GM21825 (cell line): Measurements from ENCODE around the gene JARID2.
A peak's percentile ranks its signal among the peaks of the same experiment; 100 is the strongest.

Experiments used
- ATAC-seq: cut with Tn5 transposase; IDR thresholded peaks from one replicate; pipeline ENCODE4 v1.9.1; 2021; ENCODE audit warnings: mild to moderate bottlenecking, moderate library complexity; ENCODE audit not compliant: unreplicated experiment

JARID2 gene

GRCh38 chr6:15452182-15452941, 206.5 kb downstream of the JARID2 start:
- no peak for ATAC-seq

GRCh38 chr6:15453186-15453585, 207.3 kb downstream of the JARID2 start:
- ATAC-seq: no peak

GRCh38 chr6:15453622-15454021, 207.8 kb downstream of the JARID2 start:
- no peak for ATAC-seq

GRCh38 chr6:15456422-15456821, 210.6 kb downstream of the JARID2 start:
- no peak for ATAC-seq

- no peak for ATAC-seq
Measured at GRCh38 chr6:15457121-15457650, 211.3 kb downstream of the JARID2 start.

- peak; percentile 60 for ATAC-seq
Measured at GRCh38 chr6:15458021-15458459, 212.2 kb downstream of the JARID2 start.

GRCh38 chr6:15460110-15460727, 214.3 kb downstream of the JARID2 start:
- no peak for ATAC-seq

- ATAC-seq: no peak
Measured at GRCh38 chr6:15461127-15461944, 215.5 kb downstream of the JARID2 start.

GRCh38 chr6:15462256-15462655, 216.4 kb downstream of the JARID2 start:
- no peak for ATAC-seq

GRCh38 chr6:15462717-15463525, 217.1 kb downstream of the JARID2 start:
- ATAC-seq: no peak

GRCh38 chr6:15464211-15464725, 218.4 kb downstream of the JARID2 start:
- no peak for ATAC-seq

GRCh38 chr6:15465212-15465611, 219.3 kb downstream of the JARID2 start:
- ATAC-seq: no peak

GRCh38 chr6:15470746-15471145, 224.9 kb downstream of the JARID2 start:
- no peak for ATAC-seq

GRCh38 chr6:15472621-15473020, 226.8 kb downstream of the JARID2 start:
- ATAC-seq: no peak

GRCh38 chr6:15473174-15473573, 227.3 kb downstream of the JARID2 start:
- no peak for ATAC-seq

- ATAC-seq: no peak
Measured at GRCh38 chr6:15473741-15474161, 227.9 kb downstream of the JARID2 start.

- ATAC-seq: no peak
Measured at GRCh38 chr6:15474196-15474595, 228.3 kb downstream of the JARID2 start.

GRCh38 chr6:15475261-15475660, 229.4 kb downstream of the JARID2 start:
- no peak for ATAC-seq

- ATAC-seq: no peak
Measured at GRCh38 chr6:15475872-15476271, 230.0 kb downstream of the JARID2 start.

GRCh38 chr6:15476631-15477380, 230.9 kb downstream of the JARID2 start:
- ATAC-seq: no peak
